IMR-90 (cell line): ENCODE results near the gene DTHD1. TPM values are rescaled to one million over a fixed set of nuclear protein-coding genes. Genes with fewer than 3 reads are reported as not detected.

Experiments used
- ATAC-seq: fragments of 200-7000 bp; cut with Tn5 transposase; 2 replicates; pipeline ENCODE4 v1.9.1; 2020; ENCODE audit warnings: low read depth, mild to moderate bottlenecking, moderate library complexity
- BruUV-seq: library from RNA; stranded (reverse); fragments of 400-500 nt; replicated peaks from 2 replicates; lab custom pipeline; 2021; lab: Mats Ljungman, UMichigan
- CTCF ChIA-PET: fragments of 300-600 bp; formaldehyde crosslinking; extraction: SDS; loops from one replicate; lab custom pipeline; 2021; ENCODE audit warnings: antibody characterized with exemption; lab: Yijun Ruan, JAX
- POLR2A ChIA-PET: fragments of 300-600 bp; sonication (Branson Sonifier 250); formaldehyde crosslinking; loops from one replicate; lab custom pipeline; 2022; ENCODE audit warnings: antibody characterized with exemption; ENCODE audit not compliant: unreplicated experiment; lab: Charles Lee
- DNase-seq: peaks from one replicate; pipeline ENCODE4 v3.0.0; 2013
- H2AFZ ChIP-seq: replicated peaks from 2 replicates; pipeline ENCODE3; 2013; ENCODE audit warnings: low read length, mild to moderate bottlenecking; ENCODE audit not compliant: poor library complexity
- H2AK5ac ChIP-seq: 2 replicates; pipeline ENCODE4 v1.6.1; 2013; ENCODE audit warnings: low read depth, low read length, inconsistent platforms
- H2AK9ac ChIP-seq: replicated peaks from 2 replicates; pipeline ENCODE3; 2013; ENCODE audit warnings: mild to moderate bottlenecking, low read depth, low read length, moderate library complexity; ENCODE audit not compliant: poor library complexity
- H2BK120ac ChIP-seq: 2 replicates; pipeline ENCODE4 v1.6.1; 2013; ENCODE audit warnings: low read depth, low read length, inconsistent platforms
- H2BK15ac ChIP-seq: 3 replicates; pipeline ENCODE4 v1.6.1; 2013; ENCODE audit warnings: low read depth, low read length, inconsistent platforms
- H2BK20ac ChIP-seq: 2 replicates; pipeline ENCODE4 v1.6.1; 2013; ENCODE audit warnings: low read depth, mild to moderate bottlenecking, inconsistent platforms, low read length, moderate library complexity
- H2BK5ac ChIP-seq: 2 replicates; pipeline ENCODE4 v1.6.1; 2013; ENCODE audit warnings: mild to moderate bottlenecking, low read depth, low read length, inconsistent platforms; ENCODE audit not compliant: poor library complexity, severe bottlenecking
- H3K14ac ChIP-seq: replicated peaks from 2 replicates; pipeline ENCODE4 v1.6.1; 2013; ENCODE audit warnings: low read depth, low read length, inconsistent platforms
- H3K18ac ChIP-seq: 2 replicates; pipeline ENCODE4 v1.6.1; 2013; ENCODE audit warnings: low read depth, low read length, control low read depth
- H3K23ac ChIP-seq: 2 replicates; pipeline ENCODE4 v1.6.1; 2013; ENCODE audit warnings: low read depth, low read length, inconsistent platforms
- H3K27ac ChIP-seq: 2 replicates; pipeline ENCODE4 v1.5.1; 2013; ENCODE audit warnings: mild to moderate bottlenecking, control low read depth, low read length; ENCODE audit not compliant: insufficient read depth
- H3K27me3 ChIP-seq: 2 replicates; pipeline ENCODE4 v1.6.1; 2013; ENCODE audit warnings: low read length; ENCODE audit not compliant: control insufficient read depth, insufficient read depth
- H3K36me3 ChIP-seq: 2 replicates; pipeline ENCODE4 v1.6.1; 2013; ENCODE audit warnings: low read length, mixed read lengths; ENCODE audit not compliant: control insufficient read depth, insufficient read depth
- H3K4ac ChIP-seq: 2 replicates; pipeline ENCODE4 v1.6.1; 2013; ENCODE audit warnings: low read depth, low read length, inconsistent platforms
- H3K4me1 ChIP-seq: 2 replicates; pipeline ENCODE4 v1.6.1; 2013; ENCODE audit warnings: low read length, mixed read lengths; ENCODE audit not compliant: control insufficient read depth, insufficient read depth
- H3K4me2 ChIP-seq: 2 replicates; pipeline ENCODE4 v1.6.1; 2013; ENCODE audit warnings: low read depth, mild to moderate bottlenecking, control low read depth, low read length, moderate library complexity
- H3K4me3 ChIP-seq: 2 replicates; pipeline ENCODE4 v1.5.1; 2013; ENCODE audit warnings: low read depth, mild to moderate bottlenecking, control low read depth, low read length, moderate library complexity; ENCODE audit not compliant: insufficient read depth
- H3K56ac ChIP-seq: 2 replicates; pipeline ENCODE4 v1.6.1; 2013; ENCODE audit warnings: low read length, inconsistent platforms; ENCODE audit not compliant: insufficient read depth; ENCODE audit errors: extremely low read depth
- H3K79me1 ChIP-seq, 2 experiments: 2 replicates each; pipeline ENCODE4 v1.6.1; 2013; ENCODE audit warnings: low read length in 2 of 2, inconsistent platforms in 1 of 2, low read depth in 1 of 2
- H3K9ac ChIP-seq: 2 replicates; pipeline ENCODE4 v1.6.1; 2013; ENCODE audit warnings: low read depth, low read length, control low read depth
- H3K9me1 ChIP-seq: 2 replicates; pipeline ENCODE4 v1.6.1; 2013; ENCODE audit warnings: low read length, inconsistent platforms; ENCODE audit not compliant: insufficient read depth
- H3K9me3 ChIP-seq: 2 replicates; pipeline ENCODE4 v1.6.1; 2013; ENCODE audit warnings: low read length; ENCODE audit not compliant: control insufficient read depth, insufficient read depth
- H4K20me1 ChIP-seq: 2 replicates; pipeline ENCODE4 v1.6.1; 2013; ENCODE audit warnings: low read length, inconsistent platforms; ENCODE audit not compliant: insufficient read depth
- H4K5ac ChIP-seq: 2 replicates; pipeline ENCODE4 v1.6.1; 2013; ENCODE audit warnings: mild to moderate bottlenecking, low read depth, low read length, control low read depth
- H4K8ac ChIP-seq, 2 experiments: 2 replicates each; pipeline ENCODE4 v1.6.1; 2013; ENCODE audit warnings: low read depth in 2 of 2, low read length in 2 of 2, control low read depth in 1 of 2, inconsistent platforms in 1 of 2
- H4K91ac ChIP-seq: 2 replicates; pipeline ENCODE4 v1.6.1; 2013; ENCODE audit warnings: low read depth, low read length, inconsistent platforms; ENCODE audit not compliant: insufficient read depth
- ELK1 ChIP-seq: fragments of 150-350 bp; IDR thresholded peaks from 2 replicates; pipeline ENCODE4 v1.6.1; 2016; ENCODE audit warnings: low read depth, mild to moderate bottlenecking, low read length, moderate library complexity, borderline replicate concordance
- MAZ ChIP-seq: IDR thresholded peaks from 2 replicates; pipeline ENCODE4 v1.6.1; 2012; ENCODE audit warnings: low read depth, mild to moderate bottlenecking, low read length, improper control_type of control experiment, moderate library complexity, borderline replicate concordance
- MXI1 ChIP-seq: IDR thresholded peaks from 2 replicates; pipeline ENCODE4 v1.6.1; 2012; ENCODE audit warnings: low read depth, mild to moderate bottlenecking, low read length, moderate library complexity, borderline replicate concordance
- RAD21 ChIP-seq: IDR thresholded peaks from 2 replicates; pipeline ENCODE4 v1.6.1; 2012; ENCODE audit warnings: low read length, improper control_type of control experiment
- WGBS, 2 experiments: methylation state at CpG; one replicate each; pipeline versions ENCODE4 v1.1.5 to v1.1.7; 2013; ENCODE audit warnings: missing lambda C conversion rate in 2 of 2; ENCODE audit not compliant: insufficient read length in 1 of 2; ENCODE audit errors: extremely low coverage in 2 of 2; 5-methylcytosine and 5-hydroxymethylcytosine counted together
- dilution Hi-C: fragments of 300-500 bp; cut with HindIII; formaldehyde crosslinking; loops from one replicate; pipeline ENCODE4 v1.14.3; 2018; ENCODE audit warnings: low sequenced_read_pairs; ENCODE audit not compliant: unreplicated experiment
- in situ Hi-C: fragments of 300-500 bp; cut with MboI; formaldehyde crosslinking; loops from 3 replicates; pipeline ENCODE4 v1.14.3; 2019; ENCODE audit warnings: low sequenced_read_pairs, inconsistent platforms, mixed read lengths
- intact Hi-C: fragments of 100-400 bp; cut with micrococcal nuclease; formaldehyde crosslinking; loops from 2 replicates; pipeline ENCODE4 v1.10.0; 2022
- polyA plus RNA-seq, 3 experiments: library from polyadenylated mRNA; depleted of rRNA; stranded (reverse); fragments of >200 nt; gene quantifications; 2 replicates each; pipeline ENCODE4 v1.2.3, GENCODE V29; 2012; ENCODE audit warnings: low replicate concordance in 1 of 3
- total RNA-seq: library from RNA; depleted of rRNA; stranded (reverse); fragments of >200 nt; gene quantifications from 2 replicates; pipeline ENCODE4 v1.2.3, GENCODE V29; 2012

DTHD1 gene
- total and polyA plus RNA-seq, 2 of the 4 experiments (the other 2 are of a cell fraction): not detected

GRCh38 chr4:36374836-36375511 is 93.6 kb downstream of the DTHD1 start:
- intact Hi-C loops: no loop called here
- H3K27ac ChIP-seq: no peak overlapping the region
- in situ Hi-C loops: loop anchor here (25.0 kb wide), 1 partner anchor 1012 kb away; no protein-coding TSS in a partner anchor

More at GRCh38 chr4:36374836-36375511, 93.6 kb downstream of the DTHD1 start:
- H3K9ac ChIP-seq: no peak overlapping the region
- 80% methylated on average over 2 of the region's 40 CpGs; no CpG with 5 or more reads in 1 of the 2 experiments for WGBS, 2 experiments
- no peak overlapping the region for H3K56ac ChIP-seq
- no peak overlapping the region for H2AFZ ChIP-seq
- no peaks in the 10 kb centered on the region for H4K20me1 ChIP-seq
- no peak overlapping the region for H2BK15ac ChIP-seq
- no peaks in the 10 kb centered on the region for H3K27me3 ChIP-seq
- no peaks in the 10 kb centered on the region for H3K9me3 ChIP-seq
- no peaks in the 10 kb centered on the region for H3K79me1 ChIP-seq
- H3K4me3 ChIP-seq: no peak overlapping the region
- H3K14ac ChIP-seq: no peak overlapping the region
- H3K4me1 ChIP-seq: no peaks in the 10 kb centered on the region
- H4K91ac ChIP-seq: no peak overlapping the region
- H2BK120ac ChIP-seq: no peak overlapping the region
- dilution Hi-C loops: no loop called here
- H2AK9ac ChIP-seq: no peak overlapping the region
- H2AK5ac ChIP-seq: no peak overlapping the region
- no peak overlapping the region for H3K18ac ChIP-seq
- no peaks in the 10 kb centered on the region for H3K36me3 ChIP-seq
- no peak overlapping the region for H2BK20ac ChIP-seq
- no peak for DNase-seq
- BruUV-seq: no TSS peak
- H2BK5ac ChIP-seq: no peak overlapping the region
- no peak overlapping the region for H4K8ac ChIP-seq
- ChIA-PET POLR2A (no interaction called here), CTCF (no interaction called here)
- no peak overlapping the region for H4K5ac ChIP-seq
- TF ChIP-seq MAZ: no peak
- TF ChIP-seq RAD21: no peak
- TF ChIP-seq MXI1: no peak
- no peak for TF ChIP-seq ELK1
- H3K4me2 ChIP-seq: no peak overlapping the region
- no peak overlapping the region for H3K23ac ChIP-seq
- ATAC-seq: no peak
- H3K4ac ChIP-seq: no peak overlapping the region
- H3K9me1 ChIP-seq: no peaks in the 10 kb centered on the region
